PC-9 (cell line): Measurements from ENCODE around the gene PITX1. TPM values are rescaled to one million over a fixed set of nuclear protein-coding genes. Genes with fewer than 3 reads are reported as not detected.

Experiments
- BruUV-seq: library from RNA; stranded (reverse); fragments of 400-500 nt; replicated peaks from 2 replicates; lab custom pipeline; 2021; lab: Mats Ljungman, UMichigan
- CTCF ChIA-PET: fragments of 300-600 bp; sonication (Branson Sonifier 250); formaldehyde crosslinking; loops from one replicate; lab custom pipeline; 2022; ENCODE audit warnings: antibody characterized with exemption; lab: Charles Lee
- POLR2A ChIA-PET: fragments of 300-600 bp; sonication (Branson Sonifier 250); formaldehyde crosslinking; loops from one replicate; lab custom pipeline; 2022; ENCODE audit warnings: antibody characterized with exemption; ENCODE audit not compliant: unreplicated experiment; lab: Charles Lee
- DNase-seq, 2 experiments: peaks; one replicate each; pipeline versions ENCODE4 v3.0.0 to v3.0.0-alpha.2; 2015 to 2022; ENCODE audit warnings: mixed read lengths in 1 of 2
- H2AFZ ChIP-seq: fragments of 200-600 bp; sonication (generic); 2 replicates; pipeline ENCODE4 v1.8.1; 2017; ENCODE audit warnings: antibody characterized with exemption
- H3F3A ChIP-seq: fragments of 200-600 bp; sonication (generic); 2 replicates; pipeline ENCODE4 v1.8.1; 2017; ENCODE audit warnings: antibody characterized with exemption, mild to moderate bottlenecking, low read depth; ENCODE audit not compliant: insufficient read depth
- H3K27ac ChIP-seq: fragments of 200-600 bp; sonication (generic); 2 replicates; pipeline ENCODE4 v1.6.1; 2016; ENCODE audit warnings: mixed run types
- H3K27me3 ChIP-seq: fragments of 200-600 bp; sonication (generic); 2 replicates; pipeline ENCODE4 v1.6.1; 2016; ENCODE audit warnings: low read depth, mixed run types; ENCODE audit not compliant: insufficient read depth
- H3K36me3 ChIP-seq: fragments of 200-600 bp; sonication (generic); 2 replicates; pipeline ENCODE4 v1.6.1; 2016; ENCODE audit warnings: low read depth, mixed run types
- H3K4me1 ChIP-seq: fragments of 200-600 bp; sonication (generic); replicated peaks from 2 replicates; pipeline ENCODE4 v1.6.1; 2016; ENCODE audit warnings: mixed run types; ENCODE audit not compliant: insufficient read depth
- H3K4me2 ChIP-seq: fragments of 200-600 bp; sonication (generic); 2 replicates; pipeline ENCODE4 v1.6.1; 2017; ENCODE audit warnings: mixed run types
- H3K4me3 ChIP-seq: fragments of 200-600 bp; sonication (generic); 2 replicates; pipeline ENCODE4 v1.6.1; 2016; ENCODE audit warnings: mixed run types
- H3K79me2 ChIP-seq: fragments of 200-600 bp; sonication (generic); 2 replicates; pipeline ENCODE4 v1.6.1; 2017; ENCODE audit warnings: low read depth, mixed run types
- H3K9me2 ChIP-seq: fragments of 200-600 bp; sonication (generic); 2 replicates; pipeline ENCODE4 v1.8.1; 2017; ENCODE audit warnings: mild to moderate bottlenecking; ENCODE audit not compliant: insufficient read depth
- H3K9me3 ChIP-seq: fragments of 200-600 bp; sonication (generic); 2 replicates; pipeline ENCODE4 v1.8.1; 2016; ENCODE audit warnings: low read depth; ENCODE audit not compliant: insufficient read depth
- H4K20me1 ChIP-seq: fragments of 200-600 bp; sonication (generic); 2 replicates; pipeline ENCODE4 v1.8.1; 2017; ENCODE audit not compliant: insufficient read depth
- CTCF ChIP-seq: fragments of 200-600 bp; sonication (generic); conservative IDR thresholded peaks from 2 replicates; pipeline ENCODE4 v1.6.1; 2017; ENCODE audit warnings: mixed run types, antibody characterized with exemption, mild to moderate bottlenecking, moderate library complexity
- EZH2 ChIP-seq: fragments of 200-600 bp; sonication (generic); IDR thresholded peaks from 2 replicates; pipeline ENCODE4 v1.8.0; 2017; ENCODE audit warnings: antibody characterized with exemption, low read depth
- intact Hi-C: fragments of 100-400 bp; cut with micrococcal nuclease; formaldehyde crosslinking; loops from one replicate; pipeline ENCODE4 v1.10.0; 2022; ENCODE audit not compliant: unreplicated experiment
- total RNA-seq: library from RNA; stranded (reverse); gene quantifications from 2 replicates; pipeline ENCODE4 v1.2.3, GENCODE V29; 2021

PITX1 gene
- total RNA-seq, 1 experiment from 2014 or later: 27.8 TPM

DNA sequence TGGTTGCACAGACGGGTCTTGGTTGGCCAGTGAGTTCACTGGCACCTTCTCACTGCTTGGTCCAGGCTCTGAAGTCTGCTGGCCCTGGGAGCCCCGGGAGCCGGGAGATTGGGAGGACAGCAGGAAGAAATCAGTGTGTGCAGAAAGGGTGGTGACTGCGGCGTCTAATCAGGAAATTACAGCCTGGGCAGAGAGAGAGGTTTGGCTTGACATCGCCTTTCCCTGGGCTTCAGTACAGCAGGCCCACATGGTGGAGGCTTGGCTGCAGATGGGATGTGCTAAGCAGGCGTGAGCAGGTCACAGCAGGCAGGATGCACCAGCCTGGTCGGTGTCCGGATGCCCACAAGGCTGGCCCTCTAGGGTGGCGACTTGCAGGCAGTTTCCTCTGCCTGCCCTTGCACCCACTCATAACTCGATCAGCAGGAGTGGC, 17.2 kb downstream of the PITX1 start:
- no peaks in the 10 kb centered on the region for H3K79me2 ChIP-seq
- H3F3A ChIP-seq: peaks cover 3% of the 10 kb centered on the region; the same call in 1 of the 2 replicates
- no TSS peak for BruUV-seq
- H4K20me1 ChIP-seq: no peaks in the 10 kb centered on the region
- POLR2A ChIA-PET: no interaction called here
- no peak overlapping the region for H3K27ac ChIP-seq
- no peak for DNase-seq
- no peaks in the 10 kb centered on the region for H3K4me1 ChIP-seq
- no peak overlapping the region for H3K4me2 ChIP-seq
- CTCF ChIA-PET: no interaction called here
- no peaks in the 10 kb centered on the region for H3K36me3 ChIP-seq
- H3K9me3 ChIP-seq: no peaks in the 10 kb centered on the region
- H3K4me3 ChIP-seq: no peak overlapping the region
- intact Hi-C loops: loop anchor here (10.0 kb wide), 2 partner anchors 48 to 318 kb away; no protein-coding TSS in a partner anchor
- no peak for TF ChIP-seq EZH2
- TF ChIP-seq CTCF: no peak
- H3K27me3 ChIP-seq: no peaks in the 10 kb centered on the region
- no peak overlapping the region for H2AFZ ChIP-seq
- no peaks in the 10 kb centered on the region for H3K9me2 ChIP-seq

DNA sequence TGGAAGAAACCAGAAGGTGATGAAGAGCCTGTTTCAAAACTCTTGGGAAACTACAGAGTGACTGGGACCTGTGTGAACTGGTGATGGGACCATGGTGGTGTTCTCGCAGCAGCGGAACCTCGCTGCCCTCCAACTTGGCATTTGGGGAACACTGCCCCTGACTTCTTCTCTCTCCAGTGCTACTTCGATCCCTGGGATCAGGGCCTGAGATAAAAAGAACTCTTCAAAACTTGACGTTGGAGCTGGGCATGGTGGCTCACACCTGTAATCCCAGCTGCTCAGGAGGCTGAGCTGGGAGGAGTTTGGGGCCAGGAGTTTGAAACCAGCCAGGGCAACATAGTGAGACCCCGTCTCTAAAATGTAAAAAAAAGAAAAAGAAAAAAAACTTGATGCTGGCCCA, 18.1 kb downstream of the PITX1 start:
- H2AFZ ChIP-seq: no peak overlapping the region
- DNase-seq: no peak
- no peaks in the 10 kb centered on the region for H3K36me3 ChIP-seq
- 0 out of 2 replicates have a peak, but pooled peaks cover 3% of the 10 kb centered on the region for H3F3A ChIP-seq
- no peak overlapping the region for H3K4me2 ChIP-seq
- no peaks in the 10 kb centered on the region for H4K20me1 ChIP-seq
- no peaks in the 10 kb centered on the region for H3K9me3 ChIP-seq
- H3K79me2 ChIP-seq: no peaks in the 10 kb centered on the region
- no peaks in the 10 kb centered on the region for H3K9me2 ChIP-seq
- H3K27ac ChIP-seq: no peak overlapping the region
- no peak for TF ChIP-seq EZH2
- no peak for TF ChIP-seq CTCF
- intact Hi-C loops: loop anchor here (10.0 kb wide), 2 partner anchors 49 to 319 kb away; no protein-coding TSS in a partner anchor
- ChIA-PET CTCF (no interaction called here), POLR2A (interaction anchor here (0.5 kb wide), 1 partner anchor 157 kb away, joined by 3 read pairs; no protein-coding TSS in a partner anchor)
- no peak overlapping the region for H3K4me3 ChIP-seq
- H3K4me1 ChIP-seq: no peaks in the 10 kb centered on the region
- no TSS peak for BruUV-seq
- no peaks in the 10 kb centered on the region for H3K27me3 ChIP-seq

DNA sequence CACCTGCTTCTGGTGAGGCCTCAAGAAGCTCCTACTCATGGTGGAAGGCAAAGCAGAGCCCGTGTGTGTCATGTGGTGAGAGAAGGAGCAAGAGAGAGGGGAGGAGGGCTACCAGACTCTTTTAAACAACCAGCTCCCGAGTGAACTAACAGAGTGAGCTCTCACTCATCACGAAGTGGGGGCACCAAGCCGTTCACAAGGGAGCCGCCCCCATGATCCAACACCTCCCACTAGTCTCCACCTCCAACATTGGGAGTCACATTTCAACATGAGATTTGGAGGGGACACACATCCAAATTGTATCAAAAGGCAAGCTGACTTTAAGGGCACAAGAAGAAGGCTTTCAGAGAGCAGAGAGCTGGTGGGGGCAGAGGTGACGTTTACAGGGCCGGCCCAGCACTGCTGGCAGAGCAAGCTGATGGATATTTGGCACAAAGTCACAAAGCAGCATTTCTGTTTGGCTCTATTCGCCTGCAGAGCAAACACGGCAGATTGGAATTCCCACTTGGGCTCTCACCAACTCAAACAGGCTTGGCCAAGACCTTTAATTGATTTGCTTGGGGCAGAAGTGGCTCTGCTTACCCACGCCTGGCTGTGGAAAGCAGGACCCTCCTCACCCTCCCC, 20.0 kb downstream of the PITX1 start:
- Histone ChIP-seq H3K4me2 (no peak overlapping the region), H3K4me3 (no peak overlapping the region), H3K27me3 (no peaks in the 10 kb centered on the region), H3K79me2 (no peaks in the 10 kb centered on the region), H3F3A (0 out of 2 replicates have a peak, but pooled peaks cover 3% of the 10 kb centered on the region), H3K27ac (no peak overlapping the region), H3K36me3 (no peaks in the 10 kb centered on the region), H3K9me2 (no peaks in the 10 kb centered on the region), H4K20me1 (no peaks in the 10 kb centered on the region), H3K9me3 (no peaks in the 10 kb centered on the region), H2AFZ (no peak overlapping the region), H3K4me1 (no peaks in the 10 kb centered on the region)
- no TSS peak for BruUV-seq
- intact Hi-C loops: loop anchor here (10.0 kb wide), 2 partner anchors 51 to 321 kb away; no protein-coding TSS in a partner anchor
- DNase-seq: no peak
- TF ChIP-seq EZH2 (no peak), CTCF (no peak)
- ChIA-PET CTCF (interaction anchor here (0.7 kb wide), 1 partner anchor 35 kb away, joined by 4 read pairs; no protein-coding TSS in a partner anchor), POLR2A (interaction anchor here (0.5 kb wide), 1 partner anchor 51 kb away, joined by 12 read pairs; no protein-coding TSS in a partner anchor)
